Lung microvascular endothelial cell (primary cell): Measurements from ENCODE around the gene SIPA1L3. TPM values are rescaled to one million over a fixed set of nuclear protein-coding genes. Genes with fewer than 3 reads are reported as not detected.
"Not testable (repeated sequence)": the region's sequence is repeated elsewhere in the genome, so short reads cannot be mapped to it uniquely, and the experiment has no call there.

Experiments
- DNase-seq, 2 donors: peaks; one replicate each; pipeline versions ENCODE4 v3.0.0 to v3.0.0-alpha.2; 2010; ENCODE audit warnings: low read depth in 2 of 2
- total RNA-seq: library from RNA; depleted of rRNA; stranded (reverse); fragments of >200 nt; gene quantifications from 2 replicates; pipeline ENCODE4 v1.2.1, GENCODE V29; 2014

Gene SIPA1L3
- 7.2 and 13.1 TPM in 2 replicates for total RNA-seq

- peak; percentile 93 to 97 for DNase-seq
These were observed at the start of gene SIPA1L3 for GRCh38 chr19:37906869-37907734. Gene SIPA1L3 (plus strand): TSS chr19:37907208. CDS start chr19:38081566, 174,358 bp downstream.

GRCh38 chr19:37864501-37864900, 42.5 kb upstream of the SIPA1L3 start:
- DNase-seq = no peak

GRCh38 chr19:37865930-37866329, 41.1 kb upstream of the SIPA1L3 start:
- DNase-seq = not testable (repeated sequence)

GRCh38 chr19:37867831-37868230, 39.2 kb upstream of the SIPA1L3 start:
- peak in 1 of 2 donors; percentile 71 for DNase-seq

- DNase-seq = no peak
These were observed 37.2 kb upstream of the SIPA1L3 start for GRCh38 chr19:37869766-37870340.

- no peak for DNase-seq
These were observed 34.6 kb upstream of the SIPA1L3 start for GRCh38 chr19:37872383-37872782.

- no peak for DNase-seq
These were observed 32.2 kb upstream of the SIPA1L3 start for GRCh38 chr19:37874784-37875183.

- DNase-seq = no peak
These were observed 31.0 kb upstream of the SIPA1L3 start for GRCh38 chr19:37876032-37876431.

GRCh38 chr19:37877147-37877546, 29.9 kb upstream of the SIPA1L3 start:
- DNase-seq = no peak

GRCh38 chr19:37885392-37885791, 21.6 kb upstream of the SIPA1L3 start:
- DNase-seq = no peak

- DNase-seq = no peak
These were observed 20.4 kb upstream of the SIPA1L3 start for GRCh38 chr19:37886571-37886970.

GRCh38 chr19:37893845-37894575, 13.0 kb upstream of the SIPA1L3 start:
- no peak for DNase-seq

- no peak for DNase-seq
These were observed 10.8 kb upstream of the SIPA1L3 start for GRCh38 chr19:37896180-37896579.

GRCh38 chr19:37899453-37899852, 7.6 kb upstream of the SIPA1L3 start:
- DNase-seq = no peak

GRCh38 chr19:37899966-37900365, 7.0 kb upstream of the SIPA1L3 start:
- DNase-seq = no peak

- peak; percentile 76 to 89 for DNase-seq
These were observed 4.3 kb upstream of the SIPA1L3 start for GRCh38 chr19:37902668-37903067.

- DNase-seq = no peak
These were observed 3.9 kb upstream of the SIPA1L3 start for GRCh38 chr19:37903096-37903495.

GRCh38 chr19:37905946-37906868, 801 bp upstream of the SIPA1L3 start, which contains the start of gene WDR87:
Gene WDR87 (minus strand): TSS chr19:37906594. CDS start chr19:37898239, 8,355 bp downstream.
- DNase-seq = peak; percentile 25 to 71

- peak in 1 of 2 donors; percentile 20 for DNase-seq
These were observed 887 bp downstream of the SIPA1L3 start for GRCh38 chr19:37907735-37908455.

- DNase-seq = no peak
These were observed 2.7 kb downstream of the SIPA1L3 start for GRCh38 chr19:37909661-37910199.
